Small intestine (tissue), 7 donors: Measurements from ENCODE around the gene TRIO. TPM values are rescaled to one million over a fixed set of nuclear protein-coding genes. Genes with fewer than 3 reads are reported as not detected.

ENCODE experiments used
- DNase-seq, 2 donors: peaks; one replicate each; pipeline versions ENCODE4 v3.0.0 to v3.0.0-alpha.2; 2013
- FAIRE-seq: peaks from 2 replicates; lab custom pipeline; 2012; peaks lifted over from hg19 to GRCh38; lab: Jason Lieb, UNC
- H3K27ac ChIP-seq, 3 donors: one replicate each; pipeline ENCODE4 v1.5.1; 2013; ENCODE audit warnings: low read length in 2 of 3, mild to moderate bottlenecking in 2 of 3, control low read depth in 1 of 3, inconsistent platforms in 1 of 3, low read depth in 1 of 3, moderate library complexity in 1 of 3
- H3K27me3 ChIP-seq, 3 donors: one replicate each; pipeline ENCODE4 v1.6.1; 2013; ENCODE audit warnings: low read length in 3 of 3, inconsistent platforms in 1 of 3; ENCODE audit not compliant: control insufficient read depth in 3 of 3, insufficient read depth in 3 of 3
- H3K36me3 ChIP-seq, 3 donors: one replicate each; pipeline ENCODE4 v1.6.1; 2013; ENCODE audit warnings: low read length in 3 of 3, inconsistent platforms in 1 of 3, low read depth in 1 of 3, mild to moderate bottlenecking in 1 of 3, moderate library complexity in 1 of 3; ENCODE audit not compliant: control insufficient read depth in 3 of 3, insufficient read depth in 2 of 3
- H3K4me1 ChIP-seq, 3 donors: one replicate each; pipeline ENCODE4 v1.6.1; 2013; ENCODE audit warnings: low read length in 2 of 3, inconsistent platforms in 1 of 3, low read depth in 1 of 3, mild to moderate bottlenecking in 1 of 3, moderate library complexity in 1 of 3; ENCODE audit not compliant: control insufficient read depth in 3 of 3, insufficient read depth in 2 of 3
- H3K4me3 ChIP-seq, 3 donors: one replicate each; pipeline ENCODE4 v1.5.1; 2013; ENCODE audit warnings: low read length in 3 of 3, control low read depth in 1 of 3, inconsistent platforms in 1 of 3, low read depth in 1 of 3, mild to moderate bottlenecking in 1 of 3, moderate library complexity in 1 of 3
- H3K9me3 ChIP-seq, 2 donors: one replicate each; pipeline ENCODE4 v1.6.1; 2013; ENCODE audit warnings: low read depth in 1 of 2, low read length in 1 of 2; ENCODE audit not compliant: control insufficient read depth in 2 of 2, insufficient read depth in 1 of 2
- WGBS, 3 donors: extraction: QIAGEN DNeasy Blood & Tissue Kit; methylation state at CpG; one replicate each; pipeline ENCODE4 v1.1.7; 2013; 5-methylcytosine and 5-hydroxymethylcytosine counted together
- polyA plus RNA-seq, 4 donors: library from polyadenylated mRNA; stranded (reverse) in 3 of 4; unstranded in 1 of 4; fragments of 200-250 nt in 3 of 4; fragments of 120-200 nt in 1 of 4; gene quantifications; one replicate each; pipeline versions ENCODE4 v1.2.1 to v1.2.3, GENCODE V29; 2013
- donor health status: healthy with polysubstance abuse.
- donor health status: control.
- donor health status: control.
- donor health status: Bipolar disorder and iron deficiency.
- donor health status: healthy.

The TRIO gene
- polyA plus RNA-seq, 4 donors: 13.2 to 50.8 (median 23.3) TPM

DNA sequence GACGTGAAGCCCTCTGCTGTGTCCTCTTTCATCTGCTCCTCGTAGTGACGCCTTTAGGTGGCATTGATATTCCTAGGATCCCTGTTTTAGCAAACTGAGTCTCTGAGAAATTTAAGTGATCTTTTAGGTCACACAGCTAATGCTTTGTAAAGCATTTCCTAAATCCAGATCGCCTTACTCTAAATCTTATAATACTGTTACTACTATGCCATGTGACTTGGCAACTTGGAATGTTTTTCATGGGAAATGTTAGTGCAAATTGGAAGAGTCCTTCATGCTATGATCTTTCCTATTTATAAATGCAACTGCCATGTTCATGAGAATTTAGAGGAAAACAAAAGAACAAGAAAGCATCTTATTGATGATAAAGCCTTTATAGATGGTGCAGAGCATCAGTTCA, 212.2 kb downstream of the TRIO start:
- H3K27me3 ChIP-seq: no peaks in the 10 kb centered on the region
- H3K9me3 ChIP-seq: no peaks in the 10 kb centered on the region
- peaks cover 0 to 55% (median 5%) of the 10 kb centered on the region in 3 donors for H3K36me3 ChIP-seq
- no peaks in the 10 kb centered on the region for H3K4me1 ChIP-seq
- FAIRE-seq: no peak
- no peak for DNase-seq
- no peak overlapping the region for H3K4me3 ChIP-seq
- 79 to 95% (median 91%) methylated on average over 4 of the region's 4 CpGs for WGBS, 3 donors
- no peak overlapping the region for H3K27ac ChIP-seq

GRCh38 chr5:14356305-14356704, 213.2 kb downstream of the TRIO start:
- WGBS, 3 donors: 79 to 85% (median 84%) methylated on average over 1 of the region's 1 CpG
- no peak overlapping the region for H3K27ac ChIP-seq
- H3K4me1 ChIP-seq: no peaks in the 10 kb centered on the region
- H3K4me3 ChIP-seq: no peak overlapping the region
- H3K27me3 ChIP-seq: no peaks in the 10 kb centered on the region
- no peak for FAIRE-seq
- peaks cover 0 to 58% (median 5%) of the 10 kb centered on the region in 3 donors for H3K36me3 ChIP-seq
- DNase-seq: no peak
- H3K9me3 ChIP-seq: no peaks in the 10 kb centered on the region

DNA sequence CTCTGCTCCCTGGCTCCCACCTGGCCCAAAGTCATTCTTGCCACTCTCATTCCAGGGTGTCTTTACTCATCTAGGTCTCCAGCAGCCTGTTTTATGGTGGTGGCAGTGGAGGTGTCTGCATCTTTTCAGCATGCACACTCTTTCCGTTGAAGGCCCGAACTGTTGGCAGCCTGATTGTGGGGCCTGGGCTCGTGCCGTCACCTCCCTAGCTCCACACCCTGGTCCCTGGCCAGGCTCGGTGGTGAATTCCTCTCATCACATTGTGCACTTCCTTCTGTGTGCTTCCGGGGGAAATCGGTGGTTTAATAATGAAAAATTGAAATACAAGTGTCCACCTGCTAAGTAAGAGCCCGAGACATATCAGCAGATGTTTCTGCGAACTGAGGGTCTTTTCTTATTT, 214.3 kb downstream of the TRIO start:
- Histone ChIP-seq H3K36me3 (peaks cover 0 to 57% (median 2%) of the 10 kb centered on the region in 3 donors), H3K9me3 (no peaks in the 10 kb centered on the region), H3K27ac (no peak overlapping the region), H3K27me3 (no peaks in the 10 kb centered on the region), H3K4me1 (no peaks in the 10 kb centered on the region), H3K4me3 (no peak overlapping the region)
- WGBS, 3 donors: 56 to 82% (median 77%) methylated on average over 9 of the region's 9 CpGs
- no peak for FAIRE-seq
- no peak for DNase-seq

DNA sequence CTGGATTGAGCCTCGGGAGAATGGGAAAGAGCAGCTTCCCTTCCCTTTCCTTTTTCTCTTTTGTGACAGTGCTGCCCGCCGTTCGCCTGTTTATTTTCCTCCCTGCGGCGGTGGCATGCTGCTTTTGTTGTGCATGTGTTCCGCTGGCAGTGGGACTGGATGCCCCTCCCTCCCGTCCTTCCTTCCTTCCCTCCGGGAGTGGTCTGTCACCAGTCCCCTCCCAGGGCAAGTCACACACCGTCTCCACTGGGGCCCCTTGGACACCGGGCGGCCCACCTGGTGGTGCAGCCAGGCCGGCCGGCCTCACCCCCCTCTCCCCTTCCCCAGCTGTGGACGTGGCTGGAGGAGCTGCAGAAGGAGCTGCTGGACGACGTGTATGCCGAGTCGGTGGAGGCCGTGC, 214.7 kb downstream of the TRIO start:
- Histone ChIP-seq H3K27me3 (no peaks in the 10 kb centered on the region), H3K36me3 (peaks cover 0 to 59% (median 2%) of the 10 kb centered on the region in 3 donors), H3K4me1 (no peaks in the 10 kb centered on the region), H3K4me3 (no peak overlapping the region), H3K9me3 (no peaks in the 10 kb centered on the region), H3K27ac (no peak overlapping the region)
- WGBS, 3 donors: 77 to 91% (median 91%) methylated on average over 18 to 20 of the region's 20 CpGs
- no peak for FAIRE-seq
- DNase-seq: no peak

DNA sequence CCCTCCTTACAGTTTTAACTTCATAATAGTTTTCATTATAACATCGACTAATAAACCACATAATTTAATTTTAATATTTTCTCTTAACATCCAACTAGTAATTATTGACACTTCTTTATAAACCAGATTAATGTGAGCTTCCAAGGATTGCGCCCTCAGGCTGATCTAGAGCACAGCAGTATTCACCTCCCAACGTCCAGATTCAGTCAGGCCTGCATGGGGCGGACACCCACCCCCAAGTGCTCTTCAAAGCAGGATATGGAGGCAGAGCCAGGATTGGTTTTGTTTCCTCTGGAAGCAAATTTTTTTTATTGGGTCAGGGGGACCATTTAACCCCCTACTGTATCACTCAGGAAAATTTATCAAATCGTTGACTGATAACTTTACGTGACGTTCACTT, 215.4 kb downstream of the TRIO start:
- Histone ChIP-seq H3K27ac (no peak overlapping the region), H3K4me1 (no peaks in the 10 kb centered on the region), H3K36me3 (peaks cover 0 to 59% (median 2%) of the 10 kb centered on the region in 3 donors), H3K4me3 (no peak overlapping the region), H3K27me3 (no peaks in the 10 kb centered on the region), H3K9me3 (no peaks in the 10 kb centered on the region)
- 87 to 92% (median 91%) methylated on average over 7 of the region's 7 CpGs for WGBS, 3 donors
- FAIRE-seq (no peak), DNase-seq (no peak)

DNA sequence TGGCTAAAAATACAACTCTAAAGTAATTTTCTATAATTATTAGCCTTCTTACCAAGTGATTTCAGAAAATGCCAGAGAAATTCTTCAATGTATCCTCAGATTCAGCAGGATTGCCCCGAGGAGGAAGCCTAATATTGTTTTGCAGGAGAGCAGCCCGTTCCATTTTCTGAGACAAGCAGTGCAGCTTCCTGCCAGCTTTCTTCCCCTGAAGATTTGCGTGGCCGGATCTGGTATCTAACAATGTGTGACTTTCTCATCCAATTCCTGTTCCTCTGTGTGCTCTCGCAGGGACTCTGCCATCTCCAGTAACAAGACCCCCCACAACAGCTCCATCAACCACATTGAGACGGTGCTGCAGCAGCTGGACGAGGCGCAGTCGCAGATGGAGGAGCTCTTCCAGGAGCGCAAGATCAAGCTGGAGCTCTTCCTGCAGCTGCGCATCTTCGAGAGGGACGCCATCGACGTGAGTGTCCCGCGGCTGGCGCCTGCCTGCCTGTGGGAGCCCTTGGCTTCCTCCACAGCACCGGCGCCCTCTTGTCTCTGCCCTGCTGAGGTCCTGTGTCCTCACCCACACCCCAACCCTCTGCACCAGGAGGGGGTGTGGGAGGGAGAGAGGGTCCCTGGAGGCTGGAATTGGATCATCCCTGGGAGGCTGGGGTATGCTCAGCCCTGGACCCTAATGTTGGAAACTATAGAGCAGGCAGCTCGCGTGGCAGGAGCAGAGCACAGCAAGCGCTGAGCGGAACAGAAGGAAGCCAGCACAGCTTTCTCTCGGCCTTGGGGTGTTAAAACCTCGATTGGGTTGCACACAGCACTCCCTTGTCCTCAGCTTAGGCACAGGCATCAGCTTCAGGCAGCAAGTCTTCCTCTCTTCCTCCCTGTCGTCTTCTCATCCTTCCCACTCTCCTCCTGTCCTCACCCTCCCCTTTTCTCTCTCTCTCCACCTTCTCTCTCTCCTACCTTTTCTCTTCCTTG, 216.2 kb downstream of the TRIO start:
- WGBS, 3 donors: 89 to 96% (median 92%) methylated on average over 23 to 27 of the region's 27 CpGs
- Histone ChIP-seq H3K9me3 (no peaks in the 10 kb centered on the region), H3K4me1 (no peaks in the 10 kb centered on the region), H3K27me3 (no peaks in the 10 kb centered on the region), H3K27ac (no peak overlapping the region), H3K36me3 (peaks cover 0 to 60% (median 2%) of the 10 kb centered on the region in 3 donors), H3K4me3 (no peak overlapping the region)
- FAIRE-seq (no peak), DNase-seq (no peak)

DNA sequence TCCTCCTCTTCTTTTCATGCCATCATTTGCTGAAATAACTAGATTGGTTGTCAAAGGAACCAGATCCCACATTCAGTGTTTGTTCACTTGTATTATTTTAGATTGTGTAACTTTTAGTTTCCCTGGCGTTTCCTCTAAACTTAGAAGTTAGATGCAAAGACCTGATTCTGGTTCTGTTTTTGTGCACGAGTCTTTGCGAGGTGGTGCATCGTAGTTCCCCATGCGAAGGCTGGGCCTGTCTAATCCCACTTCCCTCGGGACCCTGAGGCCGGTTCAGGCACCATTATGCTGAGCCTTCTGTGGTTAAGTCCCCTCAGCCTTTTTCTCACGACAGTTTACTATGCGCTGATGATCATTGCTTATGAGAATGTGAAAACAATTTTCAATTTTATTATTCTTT, 219.3 kb downstream of the TRIO start:
- H3K9me3 ChIP-seq: no peaks in the 10 kb centered on the region
- no peak for FAIRE-seq
- H3K36me3 ChIP-seq: peaks cover 2 to 69% (median 14%) of the 10 kb centered on the region in 3 donors
- no peaks in the 10 kb centered on the region for H3K4me1 ChIP-seq
- H3K27me3 ChIP-seq: no peaks in the 10 kb centered on the region
- no peak for DNase-seq
- no peak overlapping the region for H3K27ac ChIP-seq
- 87 to 91% (median 91%) methylated on average over 9 of the region's 9 CpGs for WGBS, 3 donors
- no peak overlapping the region for H3K4me3 ChIP-seq

- H3K9me3 ChIP-seq: no peaks in the 10 kb centered on the region
- DNase-seq: no peak
- no peak for FAIRE-seq
- 81 to 83% (median 82%) methylated on average over 1 of the region's 1 CpG for WGBS, 3 donors
- no peaks in the 10 kb centered on the region for H3K27me3 ChIP-seq
- H3K4me1 ChIP-seq: no peaks in the 10 kb centered on the region
- H3K36me3 ChIP-seq: peaks cover 6 to 64% (median 18%) of the 10 kb centered on the region in 3 donors
- no peak overlapping the region for H3K27ac ChIP-seq
- no peak overlapping the region for H3K4me3 ChIP-seq
Measured at GRCh38 chr5:14364096-14364495, 221.0 kb downstream of the TRIO start.
